GM12873 (cell line): ENCODE measurements around the gene FXR1.

ENCODE experiments used
- CTCF ChIP-seq: IDR thresholded peaks from 2 replicates; pipeline ENCODE4 v1.5.1; 2012; ENCODE audit warnings: low read depth, mild to moderate bottlenecking, moderate library complexity, low read length, control low read depth; ENCODE audit not compliant: insufficient read depth; ENCODE audit errors: missing control alignments

FXR1 gene

GRCh38 chr3:180940826-180941225 is 28.4 kb downstream of the FXR1 start:
- TF ChIP-seq CTCF, result no peak

DNA sequence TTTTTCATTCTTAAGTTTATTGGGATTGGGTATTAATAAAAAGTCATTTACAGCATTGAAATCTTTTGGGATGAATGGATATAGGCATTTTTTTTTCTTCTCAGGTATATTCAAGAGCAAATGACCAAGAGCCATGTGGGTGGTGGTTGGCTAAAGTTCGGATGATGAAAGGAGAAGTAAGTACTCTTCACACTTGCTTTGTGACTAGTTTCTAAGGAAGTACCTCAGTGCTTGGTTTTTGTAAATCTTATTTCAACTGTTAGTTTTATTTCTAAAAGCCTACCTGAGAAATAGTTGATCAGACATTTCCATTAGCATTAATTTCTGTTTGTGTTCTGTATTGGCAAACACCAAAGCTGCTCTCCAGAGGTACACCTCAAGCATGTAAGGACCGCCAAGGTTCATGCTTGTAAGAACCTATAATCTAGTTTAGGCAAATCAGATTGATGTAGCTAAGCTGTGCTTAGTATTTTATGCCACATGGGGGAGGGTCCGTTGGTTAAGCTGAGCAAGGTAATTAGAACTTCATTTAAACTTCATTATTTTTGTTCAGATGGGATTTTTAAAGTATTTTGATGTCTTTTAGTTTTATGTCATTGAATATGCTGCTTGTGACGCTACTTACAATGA is 35.4 kb downstream of the FXR1 start:
- TF ChIP-seq CTCF, result no peak

DNA sequence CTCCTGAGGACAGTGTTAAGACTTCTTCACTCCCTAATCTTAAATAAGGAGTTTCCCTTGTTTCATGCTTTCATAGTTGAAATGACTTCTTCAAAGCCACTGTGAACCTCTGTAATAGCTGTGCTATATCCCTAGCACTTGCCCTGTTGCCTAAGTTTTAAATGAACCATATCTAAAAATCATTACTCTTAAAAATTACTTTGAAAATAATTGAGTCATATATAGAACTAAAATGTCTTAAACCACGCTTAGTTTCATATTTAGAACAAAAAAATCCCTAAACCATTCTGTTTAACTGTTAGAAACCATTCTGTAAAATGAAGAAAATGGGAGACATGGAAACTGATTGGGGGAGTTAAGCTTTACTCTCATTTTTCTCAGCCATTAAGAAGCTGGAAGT is 47.2 kb downstream of the FXR1 start:
- no peak for TF ChIP-seq CTCF

DNA sequence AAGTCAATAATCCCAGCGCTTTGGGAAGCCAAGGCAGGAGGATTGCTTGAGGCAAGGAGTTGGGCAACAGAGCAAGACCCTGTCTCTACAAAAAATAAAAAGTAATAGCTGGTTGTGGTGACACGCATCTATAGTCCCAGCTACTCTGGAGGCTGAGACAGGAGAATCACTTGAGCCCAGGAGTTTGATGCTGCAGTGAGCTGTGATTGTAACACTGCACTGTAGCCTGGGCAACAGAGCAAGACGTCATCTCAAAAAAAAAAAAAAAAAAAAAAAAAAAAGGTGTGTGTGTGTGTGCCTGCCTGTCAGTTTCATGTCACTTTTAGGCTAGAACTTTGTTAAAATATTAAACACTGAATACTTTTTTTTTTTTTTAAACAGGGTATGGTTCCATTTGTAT is 48.6 kb downstream of the FXR1 start:
- no peak for TF ChIP-seq CTCF

DNA sequence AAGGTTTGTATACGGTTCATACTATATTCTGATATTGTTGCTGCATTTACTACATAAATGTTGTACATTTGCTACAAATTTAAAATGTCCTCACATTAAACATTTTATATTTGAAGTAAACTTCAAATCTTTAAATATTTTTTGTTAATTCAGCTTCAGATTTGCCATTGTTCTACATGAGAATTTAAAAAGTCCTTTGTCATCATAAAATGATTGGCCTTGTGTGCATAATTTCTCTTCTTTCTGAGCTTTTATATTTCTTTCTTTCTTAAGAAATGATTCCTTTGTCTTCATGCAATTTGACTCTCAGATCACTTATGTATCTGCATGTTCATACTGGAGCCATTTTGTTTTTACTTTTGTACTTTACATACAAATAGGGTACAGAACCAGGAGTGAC is 49.1 kb downstream of the FXR1 start:
- no peak for TF ChIP-seq CTCF

DNA sequence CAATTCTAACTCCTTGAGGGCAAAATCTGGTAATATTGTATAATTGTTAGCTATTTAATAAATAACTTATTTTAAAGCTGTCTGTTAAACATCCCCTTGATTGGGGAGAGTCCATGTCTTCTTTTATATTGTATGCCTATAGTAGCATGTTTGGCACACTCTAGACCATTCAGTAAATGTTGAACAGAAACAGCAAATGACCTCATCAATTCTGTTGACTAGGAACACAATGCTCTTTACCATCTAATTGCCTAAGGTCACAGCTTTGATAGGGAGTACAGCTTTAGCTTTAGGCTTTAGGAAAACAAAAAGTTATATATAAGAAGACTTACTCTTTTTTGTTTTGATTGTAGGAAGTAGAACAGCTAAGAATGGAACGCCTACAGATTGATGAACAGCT is 50.1 kb downstream of the FXR1 start:
- TF ChIP-seq CTCF, result no peak

DNA sequence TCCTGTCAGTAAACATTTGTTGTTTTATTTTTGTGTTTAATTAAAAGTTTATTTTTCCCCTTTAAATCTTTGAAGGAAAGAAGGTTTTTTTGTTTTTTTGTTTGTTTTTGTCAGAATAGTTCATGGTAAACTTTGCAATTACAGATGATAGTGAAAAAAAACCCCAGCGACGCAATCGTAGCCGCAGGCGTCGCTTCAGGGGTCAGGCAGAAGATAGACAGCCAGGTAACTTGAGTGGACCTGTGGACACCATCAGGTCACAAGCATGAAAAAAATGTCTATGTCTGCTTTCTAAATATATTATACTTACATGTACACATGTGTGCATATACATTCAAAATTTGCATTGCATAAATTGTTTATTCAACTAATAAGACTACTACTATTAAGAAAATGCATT is 58.5 kb downstream of the FXR1 start:
- TF ChIP-seq CTCF, result no peak
